HL-60 (cell line): ENCODE measurements around the gene PKIB.

Experiments used
- DNase-seq, 2 experiments: peaks; one replicate each; pipeline ENCODE4 v3.0.0-alpha.2; 2010 to 2020; ENCODE audit warnings: low read depth in 1 of 2, low spot score in 1 of 2
- H3K27ac ChIP-seq: fragments of 250-450 bp; sonication (Bioruptor Pico); replicated peaks from 2 replicates; pipeline ENCODE4 v1.5.1; 2020; ENCODE audit warnings: mild to moderate bottlenecking, moderate library complexity
- H3K27me3 ChIP-seq: fragments of 250-450 bp; sonication (Bioruptor Pico); 2 replicates; pipeline ENCODE4 v1.5.1; 2021; ENCODE audit warnings: mild to moderate bottlenecking, moderate library complexity; ENCODE audit not compliant: insufficient read depth, poor library complexity, severe bottlenecking
- H3K4me3 ChIP-seq: replicated peaks from 2 replicates; pipeline ENCODE4 v1.5.1; 2011; ENCODE audit warnings: mild to moderate bottlenecking, control low read depth, low read length; ENCODE audit not compliant: insufficient read depth
- GABPA ChIP-seq: IDR thresholded peaks from 2 replicates; pipeline ENCODE4 v1.6.1; 2012; ENCODE audit warnings: low read depth
- POLR2AphosphoS5 ChIP-seq: IDR thresholded peaks from 2 replicates; pipeline ENCODE4 v1.6.1; 2012; ENCODE audit warnings: low read depth
- SPI1 ChIP-seq: IDR thresholded peaks from 2 replicates; pipeline ENCODE4 v1.6.1; 2012; ENCODE audit warnings: low read depth, mild to moderate bottlenecking, borderline replicate concordance
- long read RNA-seq: library from polyadenylated mRNA; unstranded; transcript quantifications from one replicate; pipeline ENCODE4 v2.0.0, GENCODE V29; 2020
- TF ChIP-seq, protein P1 (sequence below): IDR thresholded peaks from one replicate; pipeline ENCODE4 v1.5.1; 2011; ENCODE audit warnings: low read length, control low read depth, inconsistent platforms; ENCODE audit not compliant: insufficient read depth
- TF ChIP-seq, protein P2 (sequence below): IDR thresholded peaks from 2 replicates; pipeline ENCODE4 v1.6.1; 2012; ENCODE audit warnings: low read depth; ENCODE audit not compliant: insufficient replicate concordance

PKIB gene, protein sequence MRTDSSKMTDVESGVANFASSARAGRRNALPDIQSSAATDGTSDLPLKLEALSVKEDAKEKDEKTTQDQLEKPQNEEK
- long read RNA-seq, partial matches to known transcripts: 0 of 7 reads
- long read RNA-seq, other reads (novel, unspliced or antisense): 7 of 7 reads

DNA sequence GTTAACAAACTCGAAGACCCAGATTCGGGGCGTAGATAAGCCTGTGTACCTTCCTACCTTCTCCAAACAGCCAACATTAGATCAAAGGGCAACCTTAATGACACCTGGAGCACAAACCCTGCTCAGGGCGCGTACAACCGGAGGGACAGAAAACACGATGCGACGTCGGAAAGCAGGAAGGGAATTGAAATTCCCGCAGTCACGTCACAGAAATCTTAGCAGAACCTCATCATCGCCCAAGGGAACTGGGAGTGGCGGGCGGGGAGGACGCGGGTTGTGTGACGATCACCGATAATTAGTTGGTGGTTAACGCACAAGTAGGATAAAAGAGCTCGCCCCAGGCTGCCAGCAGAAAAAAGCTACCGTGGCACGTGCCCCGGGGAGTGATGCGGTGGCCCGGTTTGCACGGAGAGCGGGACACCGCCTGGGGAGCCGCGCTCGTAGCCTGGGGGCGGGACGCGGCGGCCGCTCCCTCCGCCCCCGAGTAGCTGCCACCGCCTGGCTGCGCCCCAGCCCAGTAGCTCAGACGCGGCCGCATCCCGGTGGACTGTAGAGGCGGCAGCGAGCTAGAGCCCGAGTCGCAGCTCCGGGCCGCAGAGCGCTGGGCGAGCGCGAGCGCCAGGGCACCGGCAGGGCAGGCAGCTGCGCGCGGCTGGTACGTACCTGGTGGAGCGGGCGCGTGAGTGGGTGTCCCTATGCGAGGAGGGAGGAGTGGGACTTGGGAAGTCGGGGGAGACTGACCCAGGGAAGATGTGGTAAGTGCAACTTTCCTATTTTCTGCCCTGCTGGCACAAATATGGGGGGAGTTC, at the start of gene PKIB:
PKIB (plus strand) TSS at position 525 of the 809 bp plus-strand sequence. CDS start 107,390 bp downstream, outside the sequence.
- H3K4me3 ChIP-seq: peak within 1 kb of the TSS; percentile 22
- peak in 1 of 2 experiments; percentile 9 for DNase-seq
- TF ChIP-seq, protein P1, sequence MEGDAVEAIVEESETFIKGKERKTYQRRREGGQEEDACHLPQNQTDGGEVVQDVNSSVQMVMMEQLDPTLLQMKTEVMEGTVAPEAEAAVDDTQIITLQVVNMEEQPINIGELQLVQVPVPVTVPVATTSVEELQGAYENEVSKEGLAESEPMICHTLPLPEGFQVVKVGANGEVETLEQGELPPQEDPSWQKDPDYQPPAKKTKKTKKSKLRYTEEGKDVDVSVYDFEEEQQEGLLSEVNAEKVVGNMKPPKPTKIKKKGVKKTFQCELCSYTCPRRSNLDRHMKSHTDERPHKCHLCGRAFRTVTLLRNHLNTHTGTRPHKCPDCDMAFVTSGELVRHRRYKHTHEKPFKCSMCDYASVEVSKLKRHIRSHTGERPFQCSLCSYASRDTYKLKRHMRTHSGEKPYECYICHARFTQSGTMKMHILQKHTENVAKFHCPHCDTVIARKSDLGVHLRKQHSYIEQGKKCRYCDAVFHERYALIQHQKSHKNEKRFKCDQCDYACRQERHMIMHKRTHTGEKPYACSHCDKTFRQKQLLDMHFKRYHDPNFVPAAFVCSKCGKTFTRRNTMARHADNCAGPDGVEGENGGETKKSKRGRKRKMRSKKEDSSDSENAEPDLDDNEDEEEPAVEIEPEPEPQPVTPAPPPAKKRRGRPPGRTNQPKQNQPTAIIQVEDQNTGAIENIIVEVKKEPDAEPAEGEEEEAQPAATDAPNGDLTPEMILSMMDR: no peak
- TF ChIP-seq, protein P2, sequence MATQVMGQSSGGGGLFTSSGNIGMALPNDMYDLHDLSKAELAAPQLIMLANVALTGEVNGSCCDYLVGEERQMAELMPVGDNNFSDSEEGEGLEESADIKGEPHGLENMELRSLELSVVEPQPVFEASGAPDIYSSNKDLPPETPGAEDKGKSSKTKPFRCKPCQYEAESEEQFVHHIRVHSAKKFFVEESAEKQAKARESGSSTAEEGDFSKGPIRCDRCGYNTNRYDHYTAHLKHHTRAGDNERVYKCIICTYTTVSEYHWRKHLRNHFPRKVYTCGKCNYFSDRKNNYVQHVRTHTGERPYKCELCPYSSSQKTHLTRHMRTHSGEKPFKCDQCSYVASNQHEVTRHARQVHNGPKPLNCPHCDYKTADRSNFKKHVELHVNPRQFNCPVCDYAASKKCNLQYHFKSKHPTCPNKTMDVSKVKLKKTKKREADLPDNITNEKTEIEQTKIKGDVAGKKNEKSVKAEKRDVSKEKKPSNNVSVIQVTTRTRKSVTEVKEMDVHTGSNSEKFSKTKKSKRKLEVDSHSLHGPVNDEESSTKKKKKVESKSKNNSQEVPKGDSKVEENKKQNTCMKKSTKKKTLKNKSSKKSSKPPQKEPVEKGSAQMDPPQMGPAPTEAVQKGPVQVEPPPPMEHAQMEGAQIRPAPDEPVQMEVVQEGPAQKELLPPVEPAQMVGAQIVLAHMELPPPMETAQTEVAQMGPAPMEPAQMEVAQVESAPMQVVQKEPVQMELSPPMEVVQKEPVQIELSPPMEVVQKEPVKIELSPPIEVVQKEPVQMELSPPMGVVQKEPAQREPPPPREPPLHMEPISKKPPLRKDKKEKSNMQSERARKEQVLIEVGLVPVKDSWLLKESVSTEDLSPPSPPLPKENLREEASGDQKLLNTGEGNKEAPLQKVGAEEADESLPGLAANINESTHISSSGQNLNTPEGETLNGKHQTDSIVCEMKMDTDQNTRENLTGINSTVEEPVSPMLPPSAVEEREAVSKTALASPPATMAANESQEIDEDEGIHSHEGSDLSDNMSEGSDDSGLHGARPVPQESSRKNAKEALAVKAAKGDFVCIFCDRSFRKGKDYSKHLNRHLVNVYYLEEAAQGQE: no peak
- TF ChIP-seq SPI1 (no peak), GABPA (no peak), POLR2AphosphoS5 (no peak)
- peaks cover 31% of the 10 kb centered on the region for H3K27me3 ChIP-seq
- H3K27ac ChIP-seq: no peak within 1 kb of the TSS

DNA sequence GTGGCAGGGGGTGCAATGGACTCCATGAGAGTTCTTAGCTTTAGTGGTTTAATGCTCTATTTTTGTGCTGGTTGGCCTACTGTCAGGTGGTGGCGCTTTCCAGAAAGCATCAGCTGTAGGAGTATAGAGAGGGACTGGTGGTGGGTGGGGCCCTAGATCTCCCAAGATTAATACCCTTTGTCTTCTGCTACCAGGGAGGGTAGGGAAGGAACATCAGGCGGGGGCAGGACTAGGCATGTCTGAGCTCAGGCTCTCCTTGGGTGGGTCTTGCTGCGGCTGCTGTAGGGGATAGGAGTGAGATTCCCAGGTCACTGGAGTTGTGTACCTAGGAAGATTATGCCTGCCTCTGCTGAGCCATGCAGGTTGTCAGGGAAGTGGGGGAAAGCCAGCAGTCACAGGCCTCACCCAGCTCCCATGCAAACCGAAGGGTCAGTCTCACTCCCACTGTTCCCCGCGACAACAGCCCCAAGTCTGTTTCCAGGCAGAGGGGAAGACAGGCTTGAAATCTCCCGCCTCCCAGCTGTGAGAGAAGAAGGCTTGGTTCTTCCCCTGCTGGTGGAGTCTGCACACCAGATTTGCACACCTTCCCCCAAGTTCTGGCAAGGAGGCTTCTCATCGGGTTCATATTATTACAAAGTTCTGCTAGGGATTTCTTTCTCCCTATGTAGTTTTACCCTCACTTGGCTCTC, 46.7 kb upstream of the PKIB start:
- H3K27me3 ChIP-seq: no peaks in the 10 kb centered on the region
- no peak for DNase-seq
- TF ChIP-seq, protein P1: no peak
- TF ChIP-seq GABPA (no peak), SPI1 (no peak), POLR2AphosphoS5 (no peak)
- TF ChIP-seq, protein P2: no peak
- H3K27ac ChIP-seq: no peak overlapping the region
- no peak overlapping the region for H3K4me3 ChIP-seq

DNA sequence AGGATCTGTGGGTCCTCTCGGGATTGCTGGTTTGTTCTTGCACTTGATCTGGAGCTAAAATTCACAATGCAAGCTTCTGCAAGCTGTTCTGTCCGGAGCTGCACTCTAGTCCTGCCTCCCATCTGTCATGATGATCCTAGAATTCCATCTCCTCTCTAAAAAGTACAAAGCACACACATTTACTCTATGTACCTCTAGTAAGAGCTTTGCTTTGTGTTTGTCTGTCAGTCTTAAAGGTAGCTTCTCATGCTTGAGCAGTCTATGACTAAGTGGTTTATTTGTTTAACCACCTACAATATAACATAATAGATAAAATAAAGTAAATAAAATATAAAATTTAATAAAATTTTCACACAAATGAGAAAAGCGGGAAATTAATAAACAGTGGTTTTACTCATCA, 46.0 kb upstream of the PKIB start:
- Histone ChIP-seq H3K27ac (no peak overlapping the region), H3K4me3 (no peak overlapping the region), H3K27me3 (no peaks in the 10 kb centered on the region)
- no peak for DNase-seq
- TF ChIP-seq POLR2AphosphoS5: no peak
- TF ChIP-seq GABPA: no peak
- TF ChIP-seq, protein P2: no peak
- no peak for TF ChIP-seq SPI1
- TF ChIP-seq, protein P1: no peak
